GM10248 (cell line): ENCODE results near the gene UBE2QL1.

Experiments used
- CTCF ChIA-PET: fragments of 300-600 bp; sonication (Branson Sonifier 250); formaldehyde crosslinking; extraction: SDS; loops from one replicate; lab custom pipeline; 2021; ENCODE audit warnings: antibody characterized with exemption; lab: Yijun Ruan, JAX
- POLR2A ChIA-PET: fragments of 350-650 bp; sonication (Branson Sonifier 250); formaldehyde crosslinking; extraction: SDS; loops from one replicate; lab custom pipeline; 2020; ENCODE audit warnings: antibody characterized with exemption; lab: Yijun Ruan, JAX
- DNase-seq: peaks from one replicate; pipeline ENCODE4 v3.0.0; 2012; ENCODE audit errors: extremely low spot score
- CTCF ChIP-seq: IDR thresholded peaks from 2 replicates; pipeline ENCODE4 v1.5.1; 2012; ENCODE audit warnings: mild to moderate bottlenecking, low read depth; ENCODE audit errors: extremely low read depth, missing control alignments, control extremely low read depth

UBE2QL1 gene

GRCh38 chr5:6448622-6449464, at the start of gene UBE2QL1:
Gene UBE2QL1 (plus strand): TSS chr5:6448859. CDS start chr5:6448894, 35 bp downstream.
- CTCF ChIA-PET, result no interaction called here

GRCh38 chr5:6399980-6400910, 48.4 kb upstream of the UBE2QL1 start:
- ChIA-PET POLR2A (no interaction called here), CTCF (no interaction called here)
- no peak for DNase-seq

More at GRCh38 chr5:6448622-6449464, at the start of gene UBE2QL1:
- POLR2A ChIA-PET, result no interaction called here
- no peak for TF ChIP-seq CTCF
- peak; percentile 37 for DNase-seq

DNA sequence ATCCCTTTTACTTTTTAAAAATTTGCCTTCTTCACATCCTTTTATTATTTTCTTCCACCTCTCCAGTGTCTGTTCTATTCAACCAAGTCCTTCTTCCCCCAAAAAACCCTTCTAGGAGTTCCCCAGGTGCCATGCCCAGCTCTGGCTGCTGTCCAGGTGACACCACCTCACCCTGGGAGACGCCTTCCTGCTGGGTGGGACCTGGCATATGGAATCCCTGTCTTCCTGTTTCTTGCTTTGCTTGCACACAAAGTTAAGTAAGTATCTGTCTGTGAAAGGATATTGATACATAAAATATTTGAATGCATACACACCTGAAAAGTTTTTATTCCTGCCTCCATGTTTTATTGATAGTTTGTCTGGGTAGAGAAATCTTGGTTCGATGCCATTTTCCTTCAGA, 47.2 kb upstream of the UBE2QL1 start:
- no peak for DNase-seq
- TF ChIP-seq CTCF, result no peak
- ChIA-PET CTCF (no interaction called here), POLR2A (no interaction called here)

More at GRCh38 chr5:6399980-6400910, 48.4 kb upstream of the UBE2QL1 start:
- TF ChIP-seq CTCF, result no peak

DNA sequence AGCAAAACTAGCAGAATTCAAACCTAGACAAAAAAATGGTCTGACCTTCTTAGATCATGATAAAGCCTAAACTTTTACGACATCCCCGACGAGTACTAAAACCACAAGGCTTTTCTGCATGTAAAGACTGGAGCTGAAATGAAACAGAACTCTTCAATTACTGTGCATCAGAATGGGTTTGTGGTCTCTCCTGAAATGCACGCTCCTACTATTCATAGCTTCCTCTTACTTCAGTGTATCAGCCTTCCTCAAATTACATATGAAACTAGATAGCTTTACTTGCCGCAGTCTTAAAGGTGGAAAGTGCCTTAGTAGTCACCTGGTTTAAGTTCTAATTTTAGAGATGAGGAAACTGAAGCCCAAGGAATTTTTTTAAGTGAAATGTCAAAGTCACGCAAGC, 45.7 kb upstream of the UBE2QL1 start:
- ChIA-PET CTCF (interaction anchor here (0.7 to 1.0 kb wide), 2 partner anchors 35 to 37 kb away, joined by 3 to 4 read pairs; no protein-coding TSS in a partner anchor), POLR2A (no interaction called here)
- peak; percentile 28 for DNase-seq
- TF ChIP-seq CTCF, result no peak

DNA sequence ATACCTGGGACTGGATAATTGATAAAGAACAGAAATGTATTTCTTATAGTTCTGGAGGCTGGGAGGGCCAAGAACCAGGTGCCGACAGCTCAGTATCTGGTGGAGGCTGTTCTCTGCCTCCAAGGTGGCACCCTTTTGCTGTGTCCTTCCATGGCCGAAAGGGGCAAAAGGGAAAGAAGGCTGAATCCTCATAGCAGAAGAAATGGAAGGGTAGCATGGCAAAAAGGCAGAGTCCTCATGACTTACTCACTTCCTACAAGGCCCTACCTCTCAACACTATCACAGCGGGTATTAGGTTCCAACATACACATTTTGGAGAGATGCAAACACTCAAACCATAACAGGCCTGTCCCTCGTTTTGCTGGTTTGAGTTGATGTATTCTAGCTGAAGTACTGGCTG, 45.2 kb upstream of the UBE2QL1 start:
- ChIA-PET CTCF (interaction anchor here (0.7 to 1.0 kb wide), 2 partner anchors 35 to 36 kb away, joined by 3 to 4 read pairs; no protein-coding TSS in a partner anchor), POLR2A (no interaction called here)
- TF ChIP-seq CTCF, result no peak
- DNase-seq, result no peak

DNA sequence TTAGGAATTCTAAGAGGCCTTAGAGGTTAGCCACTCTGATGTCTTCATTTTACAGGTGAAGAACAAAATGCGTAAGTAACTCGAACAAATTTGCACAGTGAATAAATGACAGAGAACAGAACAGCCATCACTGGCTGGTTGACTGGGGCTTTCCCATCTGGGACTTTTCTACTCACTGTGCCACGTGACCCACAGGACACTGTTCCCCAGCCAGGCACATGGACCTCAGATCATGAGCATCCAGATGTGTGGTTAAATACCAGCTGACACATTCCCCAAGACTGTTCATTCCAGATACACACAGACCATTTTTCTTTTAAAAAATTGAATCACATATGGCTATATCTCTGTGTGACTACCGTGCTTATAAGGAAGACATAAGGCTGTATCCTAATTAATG, 44.5 kb upstream of the UBE2QL1 start:
- TF ChIP-seq CTCF, result no peak
- ChIA-PET CTCF (no interaction called here), POLR2A (no interaction called here)
- peak; percentile 33 for DNase-seq
